Hematopoietic multipotent progenitor cell treated with erythropoietin and hydrocortisone succinate and interleukin-3 and kit ligand, for 17 days (in vitro differentiated cells): ENCODE measurements around the gene HIVEP2.

Experiments used
- DNase-seq: peaks from one replicate; pipeline ENCODE4 v3.0.0-alpha.2; 2015; ENCODE audit warnings: low spot score

Gene HIVEP2

GRCh38 chr6:142857796-142858555 lies 87.0 kb downstream of the HIVEP2 start:
- DNase-seq, result no peak

- DNase-seq, result no peak
Observed at GRCh38 chr6:142857233-142857761, 87.7 kb downstream of the HIVEP2 start.

- no peak for DNase-seq
Observed at GRCh38 chr6:142856624-142857232, 88.2 kb downstream of the HIVEP2 start.

- no peak for DNase-seq
Observed at GRCh38 chr6:142855893-142856623, 88.9 kb downstream of the HIVEP2 start.

GRCh38 chr6:142854589-142855488 lies 90.1 kb downstream of the HIVEP2 start:
- DNase-seq, result no peak

- DNase-seq, result no peak
Observed at GRCh38 chr6:142853244-142854180, 91.5 kb downstream of the HIVEP2 start.

- DNase-seq, result no peak
Observed at GRCh38 chr6:142851601-142852000, 93.4 kb downstream of the HIVEP2 start.

GRCh38 chr6:142850679-142851423 lies 94.1 kb downstream of the HIVEP2 start:
- DNase-seq, result no peak

GRCh38 chr6:142848976-142849375 lies 96.0 kb downstream of the HIVEP2 start:
- DNase-seq, result no peak

GRCh38 chr6:142848156-142848555 lies 96.8 kb downstream of the HIVEP2 start:
- DNase-seq, result no peak

- DNase-seq, result no peak
Observed at GRCh38 chr6:142846883-142847287, 98.1 kb downstream of the HIVEP2 start.

- DNase-seq, result no peak
Observed at GRCh38 chr6:142846459-142846831, 98.5 kb downstream of the HIVEP2 start.

GRCh38 chr6:142845624-142846458 lies 99.1 kb downstream of the HIVEP2 start:
- no peak for DNase-seq

- DNase-seq, result no peak
Observed at GRCh38 chr6:142845143-142845571, 99.8 kb downstream of the HIVEP2 start.

GRCh38 chr6:142844065-142844755 lies 100.8 kb downstream of the HIVEP2 start:
- no peak for DNase-seq

GRCh38 chr6:142843361-142843760 lies 101.6 kb downstream of the HIVEP2 start:
- no peak for DNase-seq

GRCh38 chr6:142842418-142843261 lies 102.3 kb downstream of the HIVEP2 start:
- no peak for DNase-seq
